ENCODE data around the gene MARCHF6.
"Not testable (repeated sequence)": the region's sequence is repeated elsewhere in the genome, so short reads cannot be mapped to it uniquely, and the experiment has no call there.

MARCHF6 gene

DNA sequence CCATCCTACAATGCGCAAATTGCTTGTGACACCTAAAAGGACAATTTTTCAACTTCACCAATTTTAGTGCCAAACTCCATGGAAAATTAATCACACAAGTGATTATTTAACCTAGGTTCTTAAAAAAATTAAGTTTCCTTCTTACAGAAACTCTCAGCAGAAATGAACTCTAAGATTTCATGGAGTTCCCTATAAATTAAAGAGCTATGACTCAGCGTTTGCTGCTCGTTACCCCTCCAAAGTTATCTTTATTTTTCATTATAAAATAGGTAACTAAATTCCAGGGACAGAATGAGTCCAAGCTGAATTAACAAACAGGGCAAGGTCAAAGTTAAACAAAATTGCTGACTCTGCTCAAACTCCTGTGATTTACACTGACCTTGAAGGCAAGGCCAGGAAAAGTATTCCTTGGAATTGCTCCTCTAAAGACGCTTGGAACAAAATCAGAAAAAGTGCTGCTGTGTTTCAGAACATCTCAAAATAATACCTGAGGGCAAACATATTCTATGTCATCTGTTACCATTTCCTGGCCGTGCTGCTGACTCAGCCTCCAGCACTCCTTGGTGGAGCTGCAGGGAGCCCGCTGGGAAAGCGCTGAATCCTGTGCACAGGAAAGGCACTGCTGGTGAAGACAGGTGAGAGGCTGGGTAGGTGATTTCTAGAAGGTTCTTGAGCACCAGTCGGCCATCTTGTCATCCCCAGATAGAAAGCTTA, 43.3 kb upstream of the MARCHF6 start:
- FAIRE-seq (no peak), DNase-seq (ENCODE audit: insufficient read length, low spot score) (no peak)
- no peak for TF ChIP-seq POLR2AphosphoS5 (IDR thresholded peaks at IDR 0.05; ENCODE audit: low read depth, low read length)
- TF ChIP-seq POLR2A (IDR thresholded peaks at IDR 0.05; ENCODE audit: low read depth, low read length), result no peak
- TF ChIP-seq PAX5 (IDR thresholded peaks at IDR 0.05; ENCODE audit: insufficient read depth, low read length, severe bottlenecking), result no peak
- no peak for TF ChIP-seq SPI1 (IDR thresholded peaks at IDR 0.05; ENCODE audit: low read depth, low read length)
- no peak for TF ChIP-seq TAF1 (IDR thresholded peaks at IDR 0.05; ENCODE audit: low read depth, low read length)
- no peak for TF ChIP-seq POU2F2 (IDR thresholded peaks at IDR 0.05; ENCODE audit: low read depth, low read length)

DNA sequence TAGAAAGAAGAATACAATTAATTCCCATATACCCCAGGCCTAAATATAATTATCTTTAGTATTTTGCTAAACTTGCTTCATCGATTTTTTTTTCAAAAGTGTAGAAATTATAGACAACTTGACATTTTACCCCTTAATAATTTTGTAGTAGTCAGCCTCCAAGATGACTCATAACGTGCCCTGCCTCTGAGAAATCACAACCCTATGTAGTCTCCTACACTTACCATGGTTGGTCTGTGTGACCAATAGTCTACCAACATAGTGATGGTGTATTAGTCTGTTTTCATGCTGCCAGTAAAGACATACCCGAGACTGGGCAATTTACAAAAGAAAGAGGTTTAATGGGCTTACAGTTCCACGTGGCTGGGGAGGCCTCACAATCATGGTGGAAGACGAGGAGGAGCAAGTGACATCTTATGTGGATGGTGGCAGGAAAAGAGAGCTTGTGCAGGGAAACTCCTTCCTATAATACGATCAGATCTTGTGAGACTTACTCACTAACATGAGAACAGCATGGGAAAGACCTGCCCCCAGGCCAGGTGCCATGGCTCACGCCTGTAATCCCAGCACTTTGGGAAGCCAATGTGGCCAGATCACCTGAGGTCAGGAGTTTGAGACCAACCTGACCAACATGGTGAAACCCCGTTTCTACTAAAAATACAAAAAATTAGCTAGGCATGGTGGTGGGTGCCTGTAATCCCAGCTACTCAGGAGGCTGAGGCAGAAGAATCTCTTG, 42.5 kb upstream of the MARCHF6 start:
- FAIRE-seq; DNase-seq (ENCODE audit: insufficient read length, low spot score): not testable (repeated sequence)

- TF ChIP-seq SPI1 (IDR thresholded peaks at IDR 0.05; ENCODE audit: low read depth, low read length), result no peak
- TF ChIP-seq POU2F2 (IDR thresholded peaks at IDR 0.05; ENCODE audit: low read depth, low read length), result no peak
- TF ChIP-seq PAX5 (IDR thresholded peaks at IDR 0.05; ENCODE audit: insufficient read depth, low read length, severe bottlenecking), result no peak
- no peak for TF ChIP-seq TAF1 (IDR thresholded peaks at IDR 0.05; ENCODE audit: low read depth, low read length)
- TF ChIP-seq POLR2A (IDR thresholded peaks at IDR 0.05; ENCODE audit: low read depth, low read length), result no peak
- no peak for TF ChIP-seq POLR2AphosphoS5 (IDR thresholded peaks at IDR 0.05; ENCODE audit: low read depth, low read length)
- FAIRE-seq, result no peak
- no peak for DNase-seq (ENCODE audit: insufficient read length, low spot score)
These were observed 41.7 kb upstream of the MARCHF6 start for GRCh38 chr5:10311595-10312425.

GRCh38 chr5:10315201-10315600, 38.3 kb upstream of the MARCHF6 start:
- DNase-seq (ENCODE audit: insufficient read length, low spot score) (no peak), FAIRE-seq (no peak)
- TF ChIP-seq TAF1 (IDR thresholded peaks at IDR 0.05; ENCODE audit: low read depth, low read length), result no peak
- no peak for TF ChIP-seq PAX5 (IDR thresholded peaks at IDR 0.05; ENCODE audit: insufficient read depth, low read length, severe bottlenecking)
- TF ChIP-seq POU2F2 (IDR thresholded peaks at IDR 0.05; ENCODE audit: low read depth, low read length), result no peak
- no peak for TF ChIP-seq SPI1 (IDR thresholded peaks at IDR 0.05; ENCODE audit: low read depth, low read length)
- no peak for TF ChIP-seq POLR2AphosphoS5 (IDR thresholded peaks at IDR 0.05; ENCODE audit: low read depth, low read length)
- no peak for TF ChIP-seq POLR2A (IDR thresholded peaks at IDR 0.05; ENCODE audit: low read depth, low read length)

GRCh38 chr5:10315824-10316509, 37.5 kb upstream of the MARCHF6 start:
- DNase-seq (ENCODE audit: insufficient read length, low spot score) (no peak), FAIRE-seq (no peak)
- TF ChIP-seq TAF1 (IDR thresholded peaks at IDR 0.05; ENCODE audit: low read depth, low read length) (no peak), POLR2A (IDR thresholded peaks at IDR 0.05; ENCODE audit: low read depth, low read length) (no peak), POLR2AphosphoS5 (IDR thresholded peaks at IDR 0.05; ENCODE audit: low read depth, low read length) (no peak), SPI1 (IDR thresholded peaks at IDR 0.05; ENCODE audit: low read depth, low read length) (no peak), PAX5 (IDR thresholded peaks at IDR 0.05; ENCODE audit: insufficient read depth, low read length, severe bottlenecking) (no peak), POU2F2 (IDR thresholded peaks at IDR 0.05; ENCODE audit: low read depth, low read length) (no peak)

- DNase-seq (ENCODE audit: insufficient read length, low spot score), result no peak
- no peak for FAIRE-seq
- TF ChIP-seq PAX5 (IDR thresholded peaks at IDR 0.05; ENCODE audit: insufficient read depth, low read length, severe bottlenecking) (no peak), POU2F2 (IDR thresholded peaks at IDR 0.05; ENCODE audit: low read depth, low read length) (no peak), TAF1 (IDR thresholded peaks at IDR 0.05; ENCODE audit: low read depth, low read length) (no peak), POLR2AphosphoS5 (IDR thresholded peaks at IDR 0.05; ENCODE audit: low read depth, low read length) (no peak), POLR2A (IDR thresholded peaks at IDR 0.05; ENCODE audit: low read depth, low read length) (no peak), SPI1 (IDR thresholded peaks at IDR 0.05; ENCODE audit: low read depth, low read length) (no peak)
These were observed 35.4 kb upstream of the MARCHF6 start for GRCh38 chr5:10317825-10318682.

DNA sequence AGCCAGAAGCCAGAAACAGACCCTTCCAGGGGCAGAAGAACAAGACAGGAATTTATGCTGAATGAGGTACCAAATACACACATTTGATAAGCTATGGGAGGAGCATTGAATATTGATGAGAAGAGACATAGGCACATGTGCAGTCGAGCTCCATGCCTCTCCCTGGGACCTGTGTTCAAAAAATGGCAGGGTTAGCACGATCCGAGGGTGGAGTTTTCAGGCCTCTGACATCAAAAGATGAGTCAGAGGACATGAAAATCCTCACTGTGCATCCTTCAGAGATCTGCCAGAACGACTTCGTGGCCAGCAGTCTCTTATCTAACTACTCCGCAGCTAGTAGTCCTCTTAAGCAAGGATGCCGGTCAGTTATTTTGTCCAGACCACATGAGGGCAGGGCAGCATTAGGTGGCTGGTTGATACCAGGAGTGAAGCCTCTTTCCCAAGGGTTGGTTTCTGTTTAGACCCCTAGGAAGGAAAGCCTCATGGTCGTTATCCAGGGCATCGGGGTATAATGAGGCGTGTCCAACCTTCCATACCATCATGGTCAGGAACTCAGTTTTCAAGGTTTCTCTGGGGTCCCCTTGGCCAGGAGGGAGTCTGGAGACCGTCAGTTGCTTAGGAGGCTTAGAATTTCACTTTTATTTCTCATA, 34.2 kb upstream of the MARCHF6 start:
- DNase-seq (ENCODE audit: insufficient read length, low spot score), result no peak
- no peak for FAIRE-seq
- TF ChIP-seq POLR2A (IDR thresholded peaks at IDR 0.05; ENCODE audit: low read depth, low read length) (no peak), TAF1 (IDR thresholded peaks at IDR 0.05; ENCODE audit: low read depth, low read length) (no peak)

GRCh38 chr5:10320793-10321192, 32.7 kb upstream of the MARCHF6 start:
- no peak for DNase-seq (ENCODE audit: insufficient read length, low spot score)
- no peak for FAIRE-seq
- no peak for TF ChIP-seq TAF1 (IDR thresholded peaks at IDR 0.05; ENCODE audit: low read depth, low read length)
- TF ChIP-seq POLR2AphosphoS5 (IDR thresholded peaks at IDR 0.05; ENCODE audit: low read depth, low read length), result no peak
- no peak for TF ChIP-seq SPI1 (IDR thresholded peaks at IDR 0.05; ENCODE audit: low read depth, low read length)
- no peak for TF ChIP-seq POU2F2 (IDR thresholded peaks at IDR 0.05; ENCODE audit: low read depth, low read length)
- no peak for TF ChIP-seq PAX5 (IDR thresholded peaks at IDR 0.05; ENCODE audit: insufficient read depth, low read length, severe bottlenecking)
- no peak for TF ChIP-seq POLR2A (IDR thresholded peaks at IDR 0.05; ENCODE audit: low read depth, low read length)

All from GM12891 (cell line).